ENCODE data around the gene KIF1A. TPM values are rescaled to one million over a fixed set of nuclear protein-coding genes. Genes with fewer than 3 reads are reported as not detected.

Gene KIF1A
- total RNA-seq, 1 experiment from 2014 or later = not detected

DNA sequence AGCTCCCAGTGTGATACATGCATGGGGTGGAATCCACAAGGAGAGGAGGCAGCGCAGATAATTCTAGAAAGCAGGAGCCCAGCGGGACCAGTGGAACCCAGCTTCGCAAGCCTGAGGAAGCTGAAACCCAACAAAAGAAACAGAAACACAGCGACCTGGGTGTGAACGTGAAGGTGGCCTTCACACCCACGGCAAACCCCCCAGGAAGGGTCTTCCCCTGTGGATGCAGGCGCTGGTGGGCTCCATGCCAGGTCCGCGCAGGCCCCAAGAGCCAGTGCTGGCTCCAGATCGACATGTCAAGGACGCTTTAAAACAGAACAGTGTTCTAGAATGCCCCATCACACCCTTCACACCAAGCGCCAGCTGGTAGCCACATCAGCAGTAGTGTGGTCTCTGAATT, 22.1 kb downstream of the KIF1A start:
- Histone ChIP-seq H3K9me3 (peaks cover 6% of the 10 kb centered on the region; the same call in 1 of the 2 replicates), H3K4me3 (no peak overlapping the region), H3K36me3 (no peaks in the 10 kb centered on the region), H3K27me3 (peaks cover 16% of the 10 kb centered on the region; the same call in 1 of the 2 replicates)
- DNase-seq = no peak

DNA sequence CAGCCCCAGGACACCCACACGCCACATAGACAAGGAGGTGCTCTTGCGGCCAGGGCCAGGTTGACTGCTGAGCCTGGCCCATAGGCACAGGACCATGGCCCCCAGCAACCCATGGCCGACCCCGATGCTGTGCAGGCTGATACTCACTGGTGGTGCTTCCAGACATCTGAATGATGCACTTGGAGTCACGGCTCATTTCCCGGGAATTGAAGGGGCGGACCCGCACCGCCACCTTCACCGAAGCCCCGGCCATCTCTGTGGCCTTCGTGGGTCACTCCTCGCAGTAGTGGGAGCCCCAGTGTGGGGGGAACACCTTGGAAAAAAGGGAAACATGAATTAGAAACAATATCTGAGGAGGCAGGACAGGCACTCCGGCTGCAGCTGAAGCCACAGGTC, 22.5 kb downstream of the KIF1A start:
- Histone ChIP-seq H3K9me3 (peaks cover 6% of the 10 kb centered on the region; the same call in 1 of the 2 replicates), H3K4me3 (no peak overlapping the region), H3K36me3 (no peaks in the 10 kb centered on the region), H3K27me3 (peaks cover 16% of the 10 kb centered on the region; the same call in 1 of the 2 replicates)
- no peak for DNase-seq

DNA sequence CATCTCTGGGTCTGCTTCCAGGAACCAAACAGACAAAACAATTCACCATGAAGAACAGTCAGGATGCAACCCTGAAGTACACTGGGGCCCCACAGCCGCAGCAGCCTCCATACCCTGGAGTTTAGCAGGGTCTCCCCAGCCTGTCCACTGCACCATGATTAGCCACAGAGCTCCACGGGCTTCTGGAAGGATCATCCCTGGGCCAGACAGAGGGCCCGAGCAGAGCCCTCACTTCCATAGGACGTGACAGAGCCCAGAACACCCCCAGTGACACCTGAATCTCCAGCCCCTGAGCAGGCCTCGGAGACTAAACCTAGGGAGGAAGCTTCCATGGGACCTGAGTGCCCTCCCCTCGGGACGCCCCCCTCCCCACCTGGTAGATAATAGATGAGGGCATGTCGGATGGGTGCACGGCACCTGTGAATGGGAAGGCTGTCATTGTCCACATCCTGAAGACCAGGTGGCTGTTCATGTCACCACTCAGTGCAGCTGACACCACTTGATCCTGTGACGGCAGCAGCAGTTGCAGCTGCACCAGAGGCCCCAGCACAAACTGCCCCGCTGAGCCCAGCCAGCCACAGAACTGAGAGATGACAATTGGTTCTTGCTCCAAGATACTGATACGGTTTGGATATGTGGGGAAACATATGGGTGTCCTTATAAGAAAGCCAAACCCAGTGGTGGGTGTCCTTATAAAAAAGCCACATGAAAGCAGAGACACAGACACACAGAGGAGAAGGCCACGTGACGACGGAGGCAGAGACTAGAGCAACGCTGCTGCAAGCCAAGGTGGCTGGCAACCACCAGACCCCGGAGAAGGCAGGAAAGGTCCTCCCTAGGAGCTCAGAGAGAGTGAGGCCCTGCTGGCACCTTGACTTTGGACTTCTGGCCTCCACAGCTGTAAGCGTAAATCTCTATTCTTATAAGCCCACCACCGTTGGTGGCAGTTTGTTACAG, 23.2 kb downstream of the KIF1A start:
- peaks cover 6% of the 10 kb centered on the region; the same call in 1 of the 2 replicates for H3K9me3 ChIP-seq
- no peaks in the 10 kb centered on the region for H3K36me3 ChIP-seq
- peaks cover 14% of the 10 kb centered on the region; the same call in 1 of the 2 replicates for H3K27me3 ChIP-seq
- H3K4me3 ChIP-seq = no peak overlapping the region
- DNase-seq = no peak

DNA sequence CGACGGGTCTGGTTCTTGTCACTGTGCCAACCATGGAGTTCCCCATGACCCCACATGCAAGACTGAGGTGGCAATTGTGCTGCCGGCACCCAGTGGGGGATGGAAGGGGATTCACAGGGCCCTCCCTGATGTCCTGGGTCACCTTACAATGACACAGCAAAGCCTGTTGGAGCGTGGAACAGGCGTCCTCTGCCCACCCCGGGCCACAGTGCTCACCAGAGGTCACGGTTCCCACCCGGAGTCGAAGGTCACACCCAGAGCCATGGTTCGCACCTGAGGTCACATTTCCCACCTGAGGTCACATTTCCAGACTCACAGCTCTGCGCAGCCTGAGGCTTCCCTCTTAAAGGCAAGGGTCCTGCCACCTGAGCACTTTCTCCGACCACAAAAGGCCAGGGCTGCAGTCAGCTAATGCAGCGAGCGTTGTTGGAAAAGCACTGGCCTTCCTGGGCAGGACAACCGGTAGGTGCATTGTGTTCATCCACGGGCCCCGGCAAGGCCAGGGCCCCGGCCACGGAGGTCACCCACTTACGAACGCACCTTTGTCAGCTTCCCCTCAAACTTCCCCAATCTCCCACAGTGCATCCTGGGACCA, 24.0 kb downstream of the KIF1A start:
- Histone ChIP-seq H3K9me3 (peaks cover 2% of the 10 kb centered on the region; the same call in 1 of the 2 replicates), H3K4me3 (no peak overlapping the region), H3K27me3 (peaks cover 12% of the 10 kb centered on the region; the same call in 1 of the 2 replicates), H3K36me3 (no peaks in the 10 kb centered on the region)
- DNase-seq = no peak

DNA sequence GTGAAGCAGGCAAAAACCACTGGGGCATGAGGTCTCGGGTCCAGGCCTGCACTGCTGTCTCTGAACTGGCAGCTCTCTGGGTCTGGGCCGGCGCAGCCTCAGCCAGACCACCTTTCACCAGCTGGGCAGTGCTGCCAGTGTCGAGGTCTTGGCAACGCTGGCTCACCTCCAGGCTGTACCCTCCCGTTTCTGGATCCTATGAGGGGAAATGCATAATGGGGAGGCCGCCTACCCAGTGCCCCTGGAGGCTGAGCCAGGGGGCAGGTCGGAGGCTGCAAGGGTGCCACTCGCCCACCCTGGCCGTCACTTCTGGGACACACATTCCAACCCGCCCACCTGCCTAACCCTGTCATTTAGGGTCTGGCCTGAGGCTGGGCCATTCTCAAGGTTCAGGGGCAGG, 24.6 kb downstream of the KIF1A start:
- no peak for DNase-seq
- H3K27me3 ChIP-seq = peaks cover 8% of the 10 kb centered on the region; the same call in 1 of the 2 replicates

DNA sequence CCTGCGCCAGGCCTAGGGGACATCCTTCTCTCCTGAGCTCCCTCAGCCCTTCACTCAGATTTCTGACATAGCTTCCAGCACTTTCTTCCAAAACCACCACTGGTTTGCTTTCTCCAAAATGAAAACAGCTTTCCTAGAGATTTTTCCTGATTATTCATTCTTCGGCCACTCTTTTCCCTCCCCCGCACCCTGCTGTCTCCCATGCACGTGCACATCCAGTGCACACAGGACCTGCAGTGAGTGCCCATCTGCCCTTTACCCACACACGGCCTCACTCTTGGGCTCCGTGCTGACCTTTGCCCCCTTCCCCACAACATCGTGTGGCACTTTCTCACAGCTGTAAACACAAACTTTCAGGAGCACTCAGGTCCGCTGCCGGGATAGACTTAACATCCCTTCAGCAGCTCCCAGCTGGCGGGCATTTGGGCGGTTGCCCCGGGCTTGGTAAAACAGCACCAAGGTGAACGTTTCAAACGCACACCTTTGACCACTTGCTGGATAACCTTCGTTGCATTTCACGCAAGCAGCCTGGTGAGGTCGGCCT, 25.8 kb downstream of the KIF1A start:
- Histone ChIP-seq H3K4me3 (no peak overlapping the region), H3K36me3 (no peaks in the 10 kb centered on the region), H3K9me3 (no peaks in the 10 kb centered on the region), H3K27me3 (no peaks in the 10 kb centered on the region)
- DNase-seq = no peak

More for the DNA sequence above, 24.6 kb downstream of the KIF1A start:
- H3K36me3 ChIP-seq = no peaks in the 10 kb centered on the region
- no peaks in the 10 kb centered on the region for H3K9me3 ChIP-seq
- H3K4me3 ChIP-seq = no peak overlapping the region

DNA sequence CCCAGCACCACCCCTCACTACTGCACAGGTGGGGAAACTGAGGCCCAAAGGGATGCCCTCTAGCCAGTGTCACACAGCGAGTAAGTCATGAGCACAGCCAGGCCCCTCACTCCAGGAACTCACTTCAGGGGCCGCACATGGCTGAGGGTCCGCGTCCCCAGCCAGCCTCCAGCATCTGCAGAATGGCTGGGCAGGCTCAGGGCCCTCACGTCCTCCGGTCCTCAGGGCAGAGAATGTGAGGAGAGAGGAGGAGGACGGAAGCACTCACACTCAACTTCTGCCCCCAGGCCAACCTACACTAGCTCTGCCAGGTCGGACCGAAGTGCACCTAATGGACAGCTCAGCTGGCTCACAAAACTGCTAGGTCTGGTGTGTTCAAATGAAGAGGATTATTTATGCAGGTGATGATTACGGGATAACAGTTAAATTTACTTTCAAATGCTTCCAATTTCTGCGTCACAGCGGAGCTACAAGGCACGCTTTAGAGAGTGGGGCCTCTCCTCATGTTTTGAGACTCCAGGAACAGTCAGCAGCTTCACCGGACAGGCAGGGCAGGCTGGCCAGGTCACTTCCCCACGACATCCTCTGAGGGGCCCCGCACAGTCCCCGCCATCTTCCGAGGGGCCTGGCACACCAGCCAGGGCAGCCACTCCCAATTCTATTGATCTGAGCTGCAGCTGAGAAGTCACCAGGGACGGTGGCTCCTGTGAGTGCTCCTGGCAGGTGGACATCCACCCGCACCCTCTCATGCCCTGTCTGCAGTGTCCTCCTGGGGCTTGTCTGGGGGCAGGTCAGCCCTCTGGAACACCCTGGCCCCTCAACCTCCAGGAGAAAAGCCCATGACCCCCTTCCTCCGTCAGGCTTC, 26.5 kb downstream of the KIF1A start:
- Histone ChIP-seq H3K4me3 (no peak overlapping the region), H3K9me3 (no peaks in the 10 kb centered on the region), H3K36me3 (no peaks in the 10 kb centered on the region), H3K27me3 (no peaks in the 10 kb centered on the region)
- DNase-seq = no peak

DNA sequence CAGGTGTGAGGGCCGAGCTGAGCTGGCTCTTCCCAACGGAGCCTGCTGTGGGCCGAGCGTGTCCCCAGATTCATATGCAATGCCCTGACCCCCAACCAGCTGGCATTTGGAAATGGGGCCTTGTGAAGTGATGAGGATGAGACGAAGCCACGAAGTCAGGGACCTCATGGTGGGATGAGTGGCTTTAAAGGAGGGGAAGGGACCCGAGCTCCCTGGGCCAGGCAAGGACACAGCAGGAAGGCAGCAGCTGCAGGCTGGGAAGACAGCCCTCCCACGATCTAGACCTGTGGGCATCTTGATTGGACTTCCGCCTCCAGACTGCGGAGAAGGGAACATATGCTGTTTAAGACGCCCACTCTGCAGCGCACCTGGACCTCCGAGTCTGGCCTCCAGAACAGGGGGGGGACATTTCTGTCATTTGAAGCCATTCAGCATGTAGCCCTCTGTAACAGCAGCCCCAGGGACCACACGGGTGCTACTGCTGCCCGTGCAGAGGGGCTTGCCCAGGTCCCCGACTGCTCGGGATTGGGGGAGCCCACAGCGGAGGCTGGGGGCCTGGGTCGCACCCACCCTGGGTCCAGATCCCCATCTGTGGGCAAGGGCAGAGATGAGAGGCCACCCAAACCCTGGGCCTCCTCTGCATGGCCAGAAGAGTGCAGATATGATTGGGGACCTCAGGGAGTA, 27.2 kb downstream of the KIF1A start:
- no peak for DNase-seq
- no peak overlapping the region for H3K4me3 ChIP-seq
- H3K27me3 ChIP-seq = no peaks in the 10 kb centered on the region
- H3K36me3 ChIP-seq = no peaks in the 10 kb centered on the region
- no peaks in the 10 kb centered on the region for H3K9me3 ChIP-seq

DNA sequence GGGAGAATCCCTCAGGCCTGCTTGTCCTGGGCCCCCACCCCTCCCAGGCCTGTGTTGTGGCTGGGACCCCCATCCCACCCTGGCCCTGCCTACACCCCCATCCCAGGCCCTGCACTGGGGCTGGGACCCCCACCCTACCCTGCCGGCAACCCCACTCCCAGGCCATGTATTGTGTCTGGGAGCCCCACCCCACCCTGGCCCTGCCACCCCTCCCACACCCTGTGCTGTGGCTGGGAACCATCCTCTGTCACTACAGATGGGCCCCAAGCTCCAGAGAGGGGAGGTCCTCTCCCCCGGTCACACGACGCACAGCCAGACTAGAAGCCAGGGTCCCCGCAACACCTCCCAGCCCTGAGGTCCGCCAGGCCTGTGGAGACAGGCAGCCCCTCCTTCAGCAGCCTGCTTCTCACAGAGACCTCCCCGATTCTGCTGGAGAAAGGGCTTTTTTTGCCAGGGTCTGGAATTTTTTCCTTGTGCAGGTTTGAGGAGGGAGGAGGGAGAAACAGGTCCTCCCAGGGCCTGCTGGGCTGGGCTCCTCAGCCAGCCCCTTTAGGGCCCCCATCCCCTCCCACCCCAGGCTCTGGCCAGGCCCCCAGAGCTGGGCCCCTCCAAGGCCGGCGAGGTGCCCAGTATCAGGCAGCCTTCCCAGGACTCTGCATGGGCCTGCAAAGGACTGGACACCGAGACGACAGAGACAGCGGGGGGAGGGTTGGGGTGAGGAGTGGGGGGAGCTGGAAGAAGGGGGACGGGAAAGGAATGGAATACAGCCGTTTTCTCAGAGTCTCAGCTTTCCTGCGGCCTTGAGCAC, 28.0 kb downstream of the KIF1A start:
- H3K9me3 ChIP-seq = no peaks in the 10 kb centered on the region
- H3K4me3 ChIP-seq = no peak overlapping the region
- no peak for DNase-seq
- no peaks in the 10 kb centered on the region for H3K27me3 ChIP-seq
- H3K36me3 ChIP-seq = no peaks in the 10 kb centered on the region

DNA sequence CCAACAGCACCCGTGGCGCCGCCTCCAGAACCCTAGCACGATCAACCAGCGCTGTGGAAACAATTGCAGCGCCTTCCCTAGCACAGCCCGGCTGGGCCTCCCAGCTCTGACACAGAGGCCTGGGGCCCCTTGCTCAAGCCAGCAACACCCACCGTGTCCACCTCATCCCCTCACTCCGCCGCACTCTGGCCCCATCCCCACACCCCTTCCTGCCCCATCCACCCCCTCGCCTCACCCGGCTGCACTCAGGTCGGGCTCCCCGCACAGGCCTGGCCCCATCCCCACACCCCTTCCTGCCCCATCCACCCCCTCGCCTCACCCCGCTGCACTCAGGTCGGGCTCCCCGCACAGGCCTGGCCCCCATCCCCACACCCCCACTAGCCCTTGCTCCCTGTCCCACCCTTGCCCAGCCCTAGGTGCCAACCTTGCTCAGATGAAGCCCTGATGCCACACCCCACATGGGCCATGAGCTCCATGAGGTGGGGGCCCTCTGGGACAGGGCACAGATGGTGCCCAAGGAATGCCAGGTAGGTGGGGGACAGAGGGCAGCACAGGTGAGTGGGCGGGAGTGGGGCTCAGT, 28.7 kb downstream of the KIF1A start:
- Histone ChIP-seq H3K27me3 (no peaks in the 10 kb centered on the region), H3K4me3 (no peak overlapping the region), H3K36me3 (no peaks in the 10 kb centered on the region), H3K9me3 (no peaks in the 10 kb centered on the region)
- DNase-seq = no peak

DNA sequence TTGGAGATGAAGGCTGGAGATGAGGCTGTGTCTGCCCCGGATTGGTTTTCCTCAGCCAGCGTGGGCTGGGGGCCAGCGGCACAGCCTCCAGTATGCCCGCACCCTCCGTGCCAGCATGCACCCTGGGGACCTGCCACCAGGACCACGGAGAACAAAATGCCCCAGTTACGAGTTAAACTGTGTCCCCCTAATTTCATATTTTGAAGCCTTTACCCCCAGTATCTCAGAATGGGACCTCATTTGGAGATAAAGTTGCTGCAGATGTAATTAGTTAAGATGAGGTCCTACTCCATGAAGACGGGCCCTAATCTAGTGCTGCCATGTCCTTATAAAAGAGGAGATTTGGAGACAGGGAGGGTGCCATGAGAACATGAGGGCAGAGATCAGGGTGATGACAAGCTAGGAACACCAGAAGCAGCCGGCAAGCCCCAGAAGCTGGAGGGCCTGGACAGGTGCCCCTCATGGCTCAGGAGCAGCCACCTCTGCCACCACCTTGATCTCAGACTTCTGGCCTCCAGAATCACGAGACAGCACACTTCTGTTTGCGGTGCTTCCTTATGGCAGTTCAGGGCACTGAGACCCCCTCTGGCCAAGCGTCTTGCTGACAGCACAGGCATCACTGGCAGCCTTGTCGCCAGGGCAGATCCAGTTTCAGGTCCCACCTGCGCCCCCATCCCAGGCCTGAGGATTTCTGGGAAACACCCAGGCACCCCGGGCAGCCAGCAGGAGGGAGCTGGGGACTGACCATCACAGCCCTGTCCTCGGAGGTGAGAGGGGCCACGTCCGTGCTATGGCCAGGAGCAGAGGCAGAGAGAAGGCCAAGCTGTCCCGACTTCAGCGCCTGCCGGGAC, 29.4 kb downstream of the KIF1A start:
- H3K4me3 ChIP-seq = no peak overlapping the region
- no peaks in the 10 kb centered on the region for H3K27me3 ChIP-seq
- DNase-seq = no peak
- H3K9me3 ChIP-seq = no peaks in the 10 kb centered on the region
- H3K36me3 ChIP-seq = no peaks in the 10 kb centered on the region

DNA sequence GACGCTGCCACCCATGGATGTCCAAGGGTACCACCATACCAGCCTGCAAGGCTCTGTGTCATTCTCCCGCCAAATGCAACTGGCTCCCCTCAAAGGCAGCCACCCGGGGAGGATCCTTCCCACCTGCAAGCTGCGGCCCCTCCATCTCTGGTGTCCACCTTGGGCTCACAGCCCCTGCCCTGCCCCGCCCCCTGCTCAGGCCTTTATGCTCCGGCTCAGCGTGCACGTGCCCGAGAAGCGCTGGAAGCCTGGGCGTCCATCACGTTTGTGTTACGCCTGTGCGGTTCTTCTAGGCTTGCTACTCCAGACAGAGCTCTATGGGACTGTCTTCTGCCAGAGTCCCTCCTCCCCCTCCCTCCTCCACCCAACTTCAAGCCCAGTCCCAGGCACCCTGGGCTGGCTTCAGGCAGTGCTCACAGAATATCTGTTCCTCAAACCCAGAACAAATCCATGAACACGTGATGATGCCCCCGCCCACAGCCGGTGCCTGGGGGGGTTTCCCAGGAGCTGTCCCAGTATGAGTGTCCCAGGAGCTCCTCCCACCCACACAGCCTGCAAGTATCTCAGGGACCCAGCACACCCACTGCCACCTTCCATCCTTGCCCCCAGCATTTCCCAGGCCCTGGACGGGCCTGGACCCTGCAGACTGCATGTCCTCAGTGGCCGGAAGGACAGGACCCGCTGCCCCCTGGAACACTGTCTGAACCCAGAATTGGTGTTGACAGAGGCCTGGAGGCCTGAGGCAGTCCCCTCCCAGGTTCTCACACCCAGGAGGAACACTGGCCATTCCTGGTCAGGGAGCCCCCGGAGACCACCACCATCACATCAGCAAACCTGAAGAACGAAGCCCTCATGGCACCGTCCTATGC, 30.3 kb downstream of the KIF1A start:
- no peaks in the 10 kb centered on the region for H3K27me3 ChIP-seq
- no peak for DNase-seq
- H3K9me3 ChIP-seq = no peaks in the 10 kb centered on the region
- H3K36me3 ChIP-seq = no peaks in the 10 kb centered on the region
- no peak overlapping the region for H3K4me3 ChIP-seq

DNA sequence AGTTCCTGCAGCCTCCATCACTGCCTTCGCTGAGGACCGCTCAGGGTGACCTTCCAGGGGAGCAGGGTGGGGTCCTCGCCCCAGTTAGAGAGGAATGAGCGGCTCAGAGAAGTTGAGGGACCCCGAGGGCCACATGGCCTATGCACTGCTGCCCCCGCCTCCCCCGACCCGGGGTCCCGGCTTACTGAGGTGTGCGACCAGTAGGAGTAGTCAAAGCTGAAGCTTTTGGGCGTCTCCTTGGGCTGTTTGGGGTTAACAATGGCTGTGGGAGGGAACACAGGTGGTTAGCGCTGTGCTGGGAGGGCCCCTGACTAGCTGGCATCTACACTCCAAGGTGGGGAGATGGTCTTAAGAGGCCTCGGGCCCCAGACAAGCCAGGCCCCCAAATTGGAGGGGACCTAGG, 31.0 kb downstream of the KIF1A start:
- Histone ChIP-seq H3K4me3 (no peak overlapping the region), H3K9me3 (no peaks in the 10 kb centered on the region), H3K36me3 (no peaks in the 10 kb centered on the region), H3K27me3 (no peaks in the 10 kb centered on the region)
- DNase-seq = no peak

Data from MG63 (cell line).